Choroid plexus epithelial cell (primary cell): ENCODE results near the gene NOBOX.
"Not testable (repeated sequence)": the region's sequence is repeated elsewhere in the genome, so short reads cannot be mapped to it uniquely, and the experiment has no call there.

Experiments
- DNase-seq: peaks from one replicate; pipeline ENCODE4 v3.0.0-alpha.2; 2010; ENCODE audit warnings: low read depth
- H3K4me3 ChIP-seq: 2 replicates; pipeline ENCODE4 v1.5.1; 2011; ENCODE audit warnings: low read depth, mild to moderate bottlenecking, control low read depth, low read length, moderate library complexity
- CTCF ChIP-seq: conservative IDR thresholded peaks from 2 replicates; pipeline ENCODE4 v1.5.1; 2011; ENCODE audit warnings: low read depth, mild to moderate bottlenecking, control low read depth, inconsistent platforms, low read length, moderate library complexity

NOBOX gene

GRCh38 chr7:144384071-144384470 is 19.4 kb downstream of the NOBOX start:
- no peak overlapping the region for H3K4me3 ChIP-seq
- no peak for TF ChIP-seq CTCF
- peak; percentile 68 for DNase-seq

- no peak for DNase-seq
- TF ChIP-seq CTCF: no peak
- no peak overlapping the region for H3K4me3 ChIP-seq
Measured at GRCh38 chr7:144379776-144380384, 23.6 kb downstream of the NOBOX start.

GRCh38 chr7:144378651-144379050 is 24.8 kb downstream of the NOBOX start:
- TF ChIP-seq CTCF: no peak
- no peak for DNase-seq
- no peak overlapping the region for H3K4me3 ChIP-seq

GRCh38 chr7:144369221-144369620 is 34.3 kb downstream of the NOBOX start:
- H3K4me3 ChIP-seq, DNase-seq: not testable (repeated sequence)

- DNase-seq: not testable (repeated sequence)
Measured at GRCh38 chr7:144367250-144367649, 36.2 kb downstream of the NOBOX start.

GRCh38 chr7:144365523-144365922 is 38.0 kb downstream of the NOBOX start:
- DNase-seq: not testable (repeated sequence)

More at GRCh38 chr7:144367250-144367649, 36.2 kb downstream of the NOBOX start:
- H3K4me3 ChIP-seq: not testable (repeated sequence)

GRCh38 chr7:144362061-144362460 is 41.4 kb downstream of the NOBOX start:
- not testable (repeated sequence) for H3K4me3 ChIP-seq

More at GRCh38 chr7:144365523-144365922, 38.0 kb downstream of the NOBOX start:
- not testable (repeated sequence) for H3K4me3 ChIP-seq

GRCh38 chr7:144356860-144357259 is 46.6 kb downstream of the NOBOX start:
- not testable (repeated sequence) for DNase-seq, H3K4me3 ChIP-seq

More at GRCh38 chr7:144362061-144362460, 41.4 kb downstream of the NOBOX start:
- DNase-seq: not testable (repeated sequence)

GRCh38 chr7:144356185-144356584 is 47.3 kb downstream of the NOBOX start:
- not testable (repeated sequence) for H3K4me3 ChIP-seq

GRCh38 chr7:144355176-144355822 is 48.2 kb downstream of the NOBOX start, which contains the start of gene ARHGEF5:
ARHGEF5 (plus strand) TSS chr7:144355402; CDS start chr7:144362670, 7,268 bp downstream.
- not testable (repeated sequence) for DNase-seq, H3K4me3 ChIP-seq

More at GRCh38 chr7:144356185-144356584, 47.3 kb downstream of the NOBOX start:
- not testable (repeated sequence) for DNase-seq

GRCh38 chr7:144351667-144352066 is 51.8 kb downstream of the NOBOX start:
- not testable (repeated sequence) for DNase-seq, H3K4me3 ChIP-seq

GRCh38 chr7:144348625-144349024 is 54.9 kb downstream of the NOBOX start:
- not testable (repeated sequence) for DNase-seq, H3K4me3 ChIP-seq
